H9 (cell line): Measurements from ENCODE around the gene MRPL37. TPM values are rescaled to one million over a fixed set of nuclear protein-coding genes. Genes with fewer than 3 reads are reported as not detected.

Experiments
- DNase-seq: peaks from one replicate; pipeline ENCODE4 v3.0.0-alpha.2; 2017
- H2AFZ ChIP-seq: one replicate; pipeline ENCODE4 v1.6.1; 2013; ENCODE audit warnings: mild to moderate bottlenecking, low read length, control low read depth, moderate library complexity
- H2AK5ac ChIP-seq: 2 replicates; pipeline ENCODE4 v1.6.1; 2013; ENCODE audit warnings: low read length, control low read depth, mixed read lengths; ENCODE audit not compliant: insufficient read length
- H2BK120ac ChIP-seq: one replicate; pipeline ENCODE4 v1.6.1; 2013; ENCODE audit warnings: low read depth, mild to moderate bottlenecking, low read length, control low read depth, inconsistent platforms; ENCODE audit not compliant: poor library complexity, severe bottlenecking
- H2BK12ac ChIP-seq: 2 replicates; pipeline ENCODE4 v1.6.1; 2013; ENCODE audit warnings: low read length, control low read depth, mixed read lengths, low read depth; ENCODE audit not compliant: insufficient read length
- H2BK15ac ChIP-seq: 2 replicates; pipeline ENCODE4 v1.6.1; 2013; ENCODE audit warnings: low read depth, low read length, control low read depth
- H2BK20ac ChIP-seq: one replicate; pipeline ENCODE4 v1.6.1; 2013; ENCODE audit warnings: low read depth, mild to moderate bottlenecking, low read length, control low read depth, inconsistent platforms; ENCODE audit not compliant: poor library complexity, severe bottlenecking
- H2BK5ac ChIP-seq: 2 replicates; pipeline ENCODE4 v1.6.1; 2013; ENCODE audit warnings: low read length, control low read depth, mixed read lengths; ENCODE audit not compliant: insufficient read length
- H3K14ac ChIP-seq: 2 replicates; pipeline ENCODE4 v1.6.1; 2013; ENCODE audit warnings: low read length, control low read depth; ENCODE audit not compliant: insufficient read depth
- H3K18ac ChIP-seq: 2 replicates; pipeline ENCODE4 v1.6.1; 2013; ENCODE audit warnings: low read depth, mild to moderate bottlenecking, mixed read lengths, low read length, control low read depth; ENCODE audit not compliant: insufficient read length
- H3K23ac ChIP-seq: 2 replicates; pipeline ENCODE4 v1.6.1; 2013; ENCODE audit warnings: low read length, control low read depth, mixed read lengths, low read depth; ENCODE audit not compliant: insufficient read length
- H3K23me2 ChIP-seq: 2 replicates; pipeline ENCODE4 v1.6.1; 2013; ENCODE audit warnings: low read depth, mild to moderate bottlenecking, mixed read lengths, low read length, control low read depth; ENCODE audit not compliant: insufficient read length, poor library complexity, severe bottlenecking
- H3K27ac ChIP-seq: 2 replicates; pipeline ENCODE4 v1.5.1; 2013; ENCODE audit warnings: low read length, control low read depth, mixed read lengths, low read depth; ENCODE audit not compliant: insufficient read length
- H3K27me3 ChIP-seq: 2 replicates; pipeline ENCODE4 v1.6.1; 2013; ENCODE audit warnings: low read length, control low read depth, inconsistent platforms; ENCODE audit not compliant: insufficient read depth
- H3K4ac ChIP-seq: 2 replicates; pipeline ENCODE4 v1.6.1; 2013; ENCODE audit warnings: low read depth, mild to moderate bottlenecking, control low read depth, inconsistent platforms, low read length, moderate library complexity
- H3K4me1 ChIP-seq: 2 replicates; pipeline ENCODE4 v1.6.1; 2013; ENCODE audit warnings: low read length, control low read depth, inconsistent platforms; ENCODE audit not compliant: insufficient read depth
- H3K4me2 ChIP-seq: 2 replicates; pipeline ENCODE4 v1.6.1; 2013; ENCODE audit warnings: low read length, control low read depth, mixed read lengths; ENCODE audit not compliant: insufficient read length, insufficient read depth
- H3K56ac ChIP-seq: 2 replicates; pipeline ENCODE4 v1.6.1; 2013; ENCODE audit warnings: low read depth, mild to moderate bottlenecking, mixed read lengths, low read length, control low read depth; ENCODE audit not compliant: insufficient read length
- H3K79me1 ChIP-seq: 2 replicates; pipeline ENCODE4 v1.6.1; 2013; ENCODE audit warnings: low read depth, mild to moderate bottlenecking, moderate library complexity, low read length, control low read depth, inconsistent platforms; ENCODE audit not compliant: insufficient read depth, poor library complexity, severe bottlenecking
- H3K79me2 ChIP-seq: 2 replicates; pipeline ENCODE4 v1.6.1; 2013; ENCODE audit warnings: low read length, control low read depth, inconsistent platforms; ENCODE audit not compliant: insufficient read depth
- H3K9ac ChIP-seq: 2 replicates; pipeline ENCODE4 v1.6.1; 2013; ENCODE audit warnings: low read length, control low read depth, mixed read lengths; ENCODE audit not compliant: insufficient read length; ENCODE audit errors: extremely low read depth
- H3K9me3 ChIP-seq: one replicate; pipeline ENCODE4 v1.6.1; 2013; ENCODE audit warnings: low read depth, low read length, inconsistent platforms; ENCODE audit not compliant: control insufficient read depth
- H3T11ph ChIP-seq: one replicate; pipeline ENCODE4 v1.6.1; 2013; ENCODE audit warnings: mild to moderate bottlenecking, low read length, control low read depth, inconsistent platforms
- H4K20me1 ChIP-seq: one replicate; pipeline ENCODE4 v1.6.1; 2013; ENCODE audit not compliant: control insufficient read depth, insufficient read length, insufficient read depth
- H4K5ac ChIP-seq: 2 replicates; pipeline ENCODE4 v1.6.1; 2013; ENCODE audit warnings: low read depth, mild to moderate bottlenecking, mixed read lengths, low read length, control low read depth; ENCODE audit not compliant: insufficient read length
- H4K8ac ChIP-seq: replicated peaks from 2 replicates; pipeline ENCODE4 v1.6.1; 2013; ENCODE audit warnings: low read length, control low read depth, mixed read lengths, low read depth; ENCODE audit not compliant: insufficient read length
- H4K91ac ChIP-seq: 2 replicates; pipeline ENCODE4 v1.6.1; 2013; ENCODE audit warnings: low read depth, mild to moderate bottlenecking, moderate library complexity, mixed read lengths, low read length, control low read depth; ENCODE audit not compliant: insufficient read length
- H3K27ac Mint-ChIP-seq, 3 experiments: 2 replicates in 2 of 3; 3 replicates in 1 of 3; pipeline ENCODE4 v1.8.0; 2020 to 2021; ENCODE audit warnings: mixed read lengths in 3 of 3, mild to moderate bottlenecking in 1 of 3, moderate library complexity in 1 of 3
- H3K27me3 Mint-ChIP-seq: 2 replicates; pipeline ENCODE4 v1.8.0; 2021; ENCODE audit warnings: low read depth, mild to moderate bottlenecking, moderate library complexity, mixed read lengths
- H3K36me3 Mint-ChIP-seq, 3 experiments: 2 replicates in 2 of 3; 3 replicates in 1 of 3; pipeline ENCODE4 v1.8.0; 2020 to 2021; ENCODE audit warnings: low read depth in 3 of 3, mixed read lengths in 3 of 3; ENCODE audit not compliant: insufficient read depth in 1 of 3
- H3K4me1 Mint-ChIP-seq, 2 experiments: 2 replicates each; pipeline ENCODE4 v1.8.0; 2020; ENCODE audit warnings: mixed read lengths in 2 of 2
- H3K4me3 Mint-ChIP-seq, 2 experiments: 2 replicates in 1 of 2; 3 replicates in 1 of 2; pipeline ENCODE4 v1.8.0; 2020 to 2021; ENCODE audit warnings: mild to moderate bottlenecking in 2 of 2, mixed read lengths in 2 of 2, moderate library complexity in 1 of 2
- H3K9me3 Mint-ChIP-seq, 2 experiments: 2 replicates in 1 of 2; 3 replicates in 1 of 2; pipeline ENCODE4 v1.8.0; 2020; ENCODE audit warnings: mild to moderate bottlenecking in 2 of 2, mixed read lengths in 2 of 2, moderate library complexity in 1 of 2
- CTCF ChIP-seq: fragments of 200-600 bp; sonication (generic); conservative IDR thresholded peaks from 3 replicates; pipeline ENCODE4 v1.8.0; 2021; ENCODE audit warnings: antibody characterized with exemption, mild to moderate bottlenecking
- WGBS: extraction: QIAGEN DNeasy Blood & Tissue Kit; methylation state at CpG from one replicate; pipeline ENCODE4 v1.1.7; 2013; ENCODE audit warnings: missing lambda C conversion rate, low lambda C conversion rate, mixed read lengths; ENCODE audit not compliant: insufficient read length; ENCODE audit errors: extremely low coverage; 5-methylcytosine and 5-hydroxymethylcytosine counted together
- total RNA-seq: library from RNA; stranded (reverse); gene quantifications from 2 replicates; pipeline ENCODE4 v1.2.1, GENCODE V29; 2021

The MRPL37 gene
- total RNA-seq, 1 experiment from 2014 or later = 123 TPM

DNA sequence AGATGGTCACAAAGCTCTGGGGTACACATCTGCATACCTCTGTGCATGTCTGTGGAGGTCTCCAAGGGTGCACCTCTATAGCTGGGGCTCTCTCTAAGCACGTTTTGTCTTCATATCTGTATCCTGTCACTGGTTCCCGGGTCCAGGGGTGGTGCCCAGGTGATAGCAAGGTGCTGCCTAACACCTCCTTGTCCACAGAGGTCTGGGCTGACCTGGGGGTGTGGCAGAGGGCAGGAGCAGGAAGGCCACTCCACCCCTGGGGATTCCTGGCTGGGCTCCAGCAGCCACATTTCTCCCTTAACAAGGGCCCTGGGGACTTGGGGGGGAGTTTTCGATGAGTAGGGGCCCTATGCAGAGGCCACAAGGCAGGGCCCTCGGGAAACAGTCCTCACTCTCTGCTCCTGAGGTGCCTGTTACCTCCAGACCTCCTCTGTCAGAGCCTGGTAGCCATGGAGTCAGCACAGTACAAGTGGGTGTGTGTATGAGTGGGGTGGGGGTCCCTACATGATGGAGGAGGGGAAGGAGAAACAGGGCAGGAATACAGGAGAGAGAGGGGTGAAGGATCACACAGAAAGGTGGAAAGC lies 40.1 kb upstream of the MRPL37 start:
- H3K4me3 Mint-ChIP-seq = no peak overlapping the region

More for the DNA sequence above, 40.1 kb upstream of the MRPL37 start:
- Histone ChIP-seq H2BK120ac (no peak overlapping the region), H2AK5ac (no peak overlapping the region), H2BK12ac (no peak overlapping the region), H4K5ac (no peak overlapping the region), H3K56ac (no peak overlapping the region), H4K20me1 (no peaks in the 10 kb centered on the region), H3K27me3 (no peaks in the 10 kb centered on the region), H3K27ac (no peak overlapping the region), H3K18ac (no peak overlapping the region), H3K79me1 (no peaks in the 10 kb centered on the region), H3K14ac (no peak overlapping the region), H3K79me2 (no peaks in the 10 kb centered on the region), H2BK5ac (no peak overlapping the region), H3K9me3 (no peaks in the 10 kb centered on the region), H3K23me2 (no peaks in the 10 kb centered on the region), H2BK20ac (no peak overlapping the region), H4K8ac (no peak overlapping the region), H3K4me2 (no peak overlapping the region), H3K23ac (no peak overlapping the region), H4K91ac (no peak overlapping the region), H3T11ph (no peak overlapping the region), H2AFZ (no peak overlapping the region), H3K4me1 (no peaks in the 10 kb centered on the region), H3K4ac (no peak overlapping the region), H3K9ac (no peak overlapping the region), H2BK15ac (no peak overlapping the region)
- WGBS = no CpG with 5 or more reads among the region's 4 CpGs
- no peak for TF ChIP-seq CTCF
- DNase-seq = no peak
- peak overlapping the region in 1 of 3 experiments; percentile 46; a peak in 2 of 7 replicates for H3K27ac Mint-ChIP-seq
- H3K9me3 Mint-ChIP-seq = no peaks in the 10 kb centered on the region
- peaks cover 18% of the 10 kb centered on the region for H3K27me3 Mint-ChIP-seq
- H3K36me3 Mint-ChIP-seq = no peaks in the 10 kb centered on the region
- peaks cover 0 to 3% of the 10 kb centered on the region in 2 experiments; a peak in 2 of 4 replicates for H3K4me1 Mint-ChIP-seq
